HCT116 (cell line): Measurements from ENCODE around the gene STAMBP. TPM values are rescaled to one million over a fixed set of nuclear protein-coding genes. Genes with fewer than 3 reads are reported as not detected.

Experiments
- ATAC-seq: fragments of 200-7000 bp; cut with Tn5 transposase; 2 replicates; pipeline ENCODE4 v1.9.1; 2020; ENCODE audit warnings: mild to moderate bottlenecking, moderate library complexity
- BruUV-seq: library from RNA; stranded (reverse); fragments of 400-500 nt; replicated peaks from 2 replicates; lab custom pipeline; 2021; lab: Mats Ljungman, UMichigan
- CTCF ChIA-PET: fragments of 300-600 bp; sonication (Branson Sonifier 250); formaldehyde crosslinking; loops from one replicate; lab custom pipeline; 2021; ENCODE audit warnings: antibody characterized with exemption; lab: Charles Lee
- POLR2A ChIA-PET: fragments of 300-600, 350-600 bp; sonication (Branson Sonifier 250); formaldehyde crosslinking; loops from one replicate; lab custom pipeline; 2021; ENCODE audit warnings: antibody characterized with exemption; lab: Charles Lee
- RAD21 ChIA-PET, 2 experiments: fragments of 300-600 bp; sonication (Branson Sonifier 250); formaldehyde crosslinking; loops; one replicate each; lab custom pipeline; 2023; ENCODE audit warnings: low total read pairs in 2 of 2; ENCODE audit not compliant: uncharacterized antibody in 2 of 2, unreplicated experiment in 2 of 2, low non-redundant PET in 1 of 2; lab: Charles Lee
- DNase-seq: peaks from one replicate; pipeline ENCODE4 v3.0.0-alpha.2; 2010; ENCODE audit warnings: low read depth, low spot score
- H2AFZ ChIP-seq: fragments of 200-600 bp; shearing (Covaris generic), sonication (generic); 2 replicates; pipeline ENCODE4 v1.6.1; 2017; ENCODE audit warnings: low read depth, mixed run types, mixed read lengths, antibody characterized with exemption, low read length; ENCODE audit not compliant: poor library complexity, severe bottlenecking
- H3K27ac ChIP-seq: 2 replicates; pipeline ENCODE4 v1.5.1; 2012; ENCODE audit warnings: low read depth, low read length
- H3K27me3 ChIP-seq: fragments of 200-600 bp; sonication (generic); 2 replicates; pipeline ENCODE4 v1.6.1; 2016; ENCODE audit warnings: mixed run types, low read length, mixed read lengths; ENCODE audit not compliant: insufficient read depth
- H3K36me3 ChIP-seq, 2 experiments: fragments of 200-500 bp in 1 of 2; fragments of 200-600 bp in 1 of 2; sonication (Bioruptor generic) in 1 of 2; sonication (generic) in 1 of 2; 2 replicates each; pipeline versions ENCODE4 v1.5.1 to v1.6.1; 2014 to 2016; ENCODE audit warnings: low read length in 2 of 2, inconsistent platforms in 1 of 2, mixed read lengths in 1 of 2, mixed run types in 1 of 2; ENCODE audit not compliant: insufficient read depth in 2 of 2, control insufficient read depth in 1 of 2
- H3K4me1 ChIP-seq, 2 experiments: fragments of 200-600 bp in 1 of 2; sonication (generic) in 1 of 2; 2 replicates each; pipeline versions ENCODE4 v1.5.1 to v1.6.1; 2012 to 2017; ENCODE audit warnings: low read length in 2 of 2, inconsistent platforms in 1 of 2, mild to moderate bottlenecking in 1 of 2, mixed read lengths in 1 of 2, mixed run types in 1 of 2, moderate library complexity in 1 of 2; ENCODE audit not compliant: insufficient read depth in 2 of 2, control insufficient read depth in 1 of 2
- H3K4me2 ChIP-seq: fragments of 200-600 bp; sonication (generic); 2 replicates; pipeline ENCODE4 v1.6.1; 2017; ENCODE audit warnings: mixed run types, low read length, mixed read lengths
- H3K4me3 ChIP-seq, 2 experiments: fragments of 200-600 bp in 1 of 2; sonication (generic) in 1 of 2; replicated peaks in 1 of 2; 2 replicates each; pipeline ENCODE4 v1.5.1; 2011 to 2016; ENCODE audit warnings: low read length in 2 of 2, control low read depth in 1 of 2, low read depth in 1 of 2, mild to moderate bottlenecking in 1 of 2, mixed read lengths in 1 of 2, mixed run types in 1 of 2
- H3K79me2 ChIP-seq: fragments of 200-600 bp; sonication (generic); 2 replicates; pipeline ENCODE4 v1.6.1; 2017; ENCODE audit warnings: mild to moderate bottlenecking, mixed run types, low read length, moderate library complexity, mixed read lengths; ENCODE audit not compliant: insufficient read depth
- H3K9ac ChIP-seq: fragments of 200-600 bp; sonication (generic); 2 replicates; pipeline ENCODE4 v1.6.1; 2016; ENCODE audit warnings: low read length, mixed read lengths
- H3K9me2 ChIP-seq: fragments of 200-600 bp; sonication (generic), shearing (Covaris generic); 2 replicates; pipeline ENCODE4 v1.6.1; 2017; ENCODE audit warnings: mixed run types, mild to moderate bottlenecking, moderate library complexity; ENCODE audit not compliant: insufficient read depth
- H3K9me3 ChIP-seq, 2 experiments: fragments of 200-500 bp in 1 of 2; fragments of 200-600 bp in 1 of 2; sonication (Bioruptor generic) in 1 of 2; sonication (generic) in 1 of 2; 2 replicates each; pipeline ENCODE4 v1.6.1; 2014 to 2017; ENCODE audit warnings: low read length in 2 of 2, mixed read lengths in 2 of 2, inconsistent platforms in 1 of 2, low read depth in 1 of 2, mild to moderate bottlenecking in 1 of 2, mixed run types in 1 of 2, moderate library complexity in 1 of 2; ENCODE audit not compliant: control insufficient read depth in 1 of 2, insufficient read depth in 1 of 2
- H4K20me1 ChIP-seq: fragments of 200-600 bp; sonication (generic), shearing (Covaris generic); 2 replicates; pipeline ENCODE4 v1.6.1; 2017; ENCODE audit warnings: mixed run types, mild to moderate bottlenecking, moderate library complexity; ENCODE audit not compliant: insufficient read depth
- CEBPB ChIP-seq: IDR thresholded peaks from 2 replicates; pipeline ENCODE4 v1.6.1; 2012; ENCODE audit warnings: low read depth
- ELF1 ChIP-seq: IDR thresholded peaks from 2 replicates; pipeline ENCODE4 v1.6.1; 2012; ENCODE audit warnings: low read depth, borderline replicate concordance
- FOSL1 ChIP-seq: IDR thresholded peaks from 2 replicates; pipeline ENCODE4 v1.6.1; 2012; ENCODE audit warnings: low read depth
- RAD21 ChIP-seq: IDR thresholded peaks from 2 replicates; pipeline ENCODE4 v1.6.1; 2012; ENCODE audit warnings: low read depth, mild to moderate bottlenecking
- SIN3A ChIP-seq: IDR thresholded peaks from 2 replicates; pipeline ENCODE4 v1.6.1; 2012; ENCODE audit warnings: low read depth
- SRF ChIP-seq: IDR thresholded peaks from 2 replicates; pipeline ENCODE4 v1.6.1; 2012; ENCODE audit warnings: low read depth
- intact Hi-C: fragments of 100-400 bp; cut with micrococcal nuclease; formaldehyde crosslinking; loops from 2 replicates; pipeline ENCODE4 v1.10.0; 2022
- total RNA-seq: library from RNA; stranded (reverse); gene quantifications from one replicate; pipeline ENCODE4 v1.2.1, GENCODE V29; 2021; ENCODE audit not compliant: unreplicated experiment
- TF ChIP-seq, protein P1 (sequence below): IDR thresholded peaks from 2 replicates; pipeline ENCODE4 v1.6.1; 2012
- TF ChIP-seq, protein P2 (sequence below): IDR thresholded peaks from 2 replicates; pipeline ENCODE4 v1.6.1; 2012; ENCODE audit warnings: low read depth

STAMBP gene
- total RNA-seq, 1 experiment from 2014 or later = 45.2 TPM

DNA sequence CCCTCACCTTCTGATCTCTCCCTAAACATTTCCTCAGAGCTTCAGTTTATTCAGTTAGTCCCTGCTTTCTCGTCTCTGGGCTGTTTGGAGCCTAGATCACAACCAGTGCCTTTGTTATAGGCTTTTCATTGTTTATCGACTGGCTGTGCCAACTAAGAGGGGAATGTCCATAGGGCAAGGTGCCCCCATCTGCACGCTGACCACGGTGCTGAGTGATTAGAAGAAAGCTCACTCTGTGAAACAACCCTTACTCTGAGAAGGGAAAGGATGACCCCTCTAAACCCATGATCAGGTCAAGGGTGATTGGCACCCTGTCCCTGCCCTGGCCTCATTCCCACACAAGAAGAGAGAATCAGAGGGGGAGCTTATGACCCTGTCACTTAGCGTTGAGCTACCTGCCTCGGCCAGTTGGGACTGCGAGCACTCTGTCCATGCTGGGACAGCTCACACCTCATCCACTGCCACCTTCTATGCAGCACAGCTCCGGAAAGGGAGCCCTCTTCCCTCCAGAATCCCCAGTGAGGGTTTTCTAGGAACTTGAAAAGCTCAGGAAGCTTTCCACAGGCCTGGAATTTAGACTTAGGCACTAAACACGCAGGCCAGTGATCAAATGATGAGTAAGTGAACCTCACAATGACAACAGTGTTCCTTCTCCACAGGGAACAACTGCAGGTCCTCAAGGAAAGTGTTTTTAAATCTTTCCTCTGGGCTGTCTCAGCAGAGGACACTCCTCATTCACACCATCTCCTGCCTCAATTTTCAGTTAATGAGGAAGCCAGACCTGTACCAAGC lies 61.7 kb downstream of the STAMBP start:
- Histone ChIP-seq H3K79me2 (no peaks in the 10 kb centered on the region), H3K4me3 (no peak overlapping the region), H3K4me2 (peak overlapping the region; percentile 6; the same call in 1 of the 2 replicates), H3K4me1 (peaks cover 0 to 9% of the 10 kb centered on the region in 2 experiments; a peak in 1 of 4 replicates), H2AFZ (no peak overlapping the region), H3K9ac (no peak overlapping the region), H4K20me1 (no peaks in the 10 kb centered on the region), H3K36me3 (no peaks in the 10 kb centered on the region), H3K9me2 (no peaks in the 10 kb centered on the region), H3K9me3 (no peaks in the 10 kb centered on the region), H3K27me3 (no peaks in the 10 kb centered on the region), H3K27ac (no peak overlapping the region)
- POLR2A ChIA-PET = no interaction called here
- ATAC-seq (peak; percentile 34; the same call in 1 of the 2 replicates), DNase-seq (no peak)
- TF ChIP-seq SRF (no peak), RAD21 (no peak), SIN3A (no peak), FOSL1 (no peak), CEBPB (no peak), ELF1 (no peak)
- TF ChIP-seq, protein P1, sequence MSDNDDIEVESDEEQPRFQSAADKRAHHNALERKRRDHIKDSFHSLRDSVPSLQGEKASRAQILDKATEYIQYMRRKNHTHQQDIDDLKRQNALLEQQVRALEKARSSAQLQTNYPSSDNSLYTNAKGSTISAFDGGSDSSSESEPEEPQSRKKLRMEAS = no peak
- TF ChIP-seq, protein P2, sequence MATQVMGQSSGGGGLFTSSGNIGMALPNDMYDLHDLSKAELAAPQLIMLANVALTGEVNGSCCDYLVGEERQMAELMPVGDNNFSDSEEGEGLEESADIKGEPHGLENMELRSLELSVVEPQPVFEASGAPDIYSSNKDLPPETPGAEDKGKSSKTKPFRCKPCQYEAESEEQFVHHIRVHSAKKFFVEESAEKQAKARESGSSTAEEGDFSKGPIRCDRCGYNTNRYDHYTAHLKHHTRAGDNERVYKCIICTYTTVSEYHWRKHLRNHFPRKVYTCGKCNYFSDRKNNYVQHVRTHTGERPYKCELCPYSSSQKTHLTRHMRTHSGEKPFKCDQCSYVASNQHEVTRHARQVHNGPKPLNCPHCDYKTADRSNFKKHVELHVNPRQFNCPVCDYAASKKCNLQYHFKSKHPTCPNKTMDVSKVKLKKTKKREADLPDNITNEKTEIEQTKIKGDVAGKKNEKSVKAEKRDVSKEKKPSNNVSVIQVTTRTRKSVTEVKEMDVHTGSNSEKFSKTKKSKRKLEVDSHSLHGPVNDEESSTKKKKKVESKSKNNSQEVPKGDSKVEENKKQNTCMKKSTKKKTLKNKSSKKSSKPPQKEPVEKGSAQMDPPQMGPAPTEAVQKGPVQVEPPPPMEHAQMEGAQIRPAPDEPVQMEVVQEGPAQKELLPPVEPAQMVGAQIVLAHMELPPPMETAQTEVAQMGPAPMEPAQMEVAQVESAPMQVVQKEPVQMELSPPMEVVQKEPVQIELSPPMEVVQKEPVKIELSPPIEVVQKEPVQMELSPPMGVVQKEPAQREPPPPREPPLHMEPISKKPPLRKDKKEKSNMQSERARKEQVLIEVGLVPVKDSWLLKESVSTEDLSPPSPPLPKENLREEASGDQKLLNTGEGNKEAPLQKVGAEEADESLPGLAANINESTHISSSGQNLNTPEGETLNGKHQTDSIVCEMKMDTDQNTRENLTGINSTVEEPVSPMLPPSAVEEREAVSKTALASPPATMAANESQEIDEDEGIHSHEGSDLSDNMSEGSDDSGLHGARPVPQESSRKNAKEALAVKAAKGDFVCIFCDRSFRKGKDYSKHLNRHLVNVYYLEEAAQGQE = no peak
- no TSS peak for BruUV-seq
- intact Hi-C loops = no loop called here
- RAD21 ChIA-PET = no interaction called here
- CTCF ChIA-PET = no interaction called here
